SIG-M5 treated with dmso at 0.1 percent for 504 hours (cell line): Measurements from ENCODE around the gene SMR3B.

Experiments used
- DNase-seq: peaks from one replicate; lab custom pipeline; 2025; ENCODE audit not compliant: unreplicated experiment; lab: John Stamatoyannopoulos, UW

SMR3B gene

DNA sequence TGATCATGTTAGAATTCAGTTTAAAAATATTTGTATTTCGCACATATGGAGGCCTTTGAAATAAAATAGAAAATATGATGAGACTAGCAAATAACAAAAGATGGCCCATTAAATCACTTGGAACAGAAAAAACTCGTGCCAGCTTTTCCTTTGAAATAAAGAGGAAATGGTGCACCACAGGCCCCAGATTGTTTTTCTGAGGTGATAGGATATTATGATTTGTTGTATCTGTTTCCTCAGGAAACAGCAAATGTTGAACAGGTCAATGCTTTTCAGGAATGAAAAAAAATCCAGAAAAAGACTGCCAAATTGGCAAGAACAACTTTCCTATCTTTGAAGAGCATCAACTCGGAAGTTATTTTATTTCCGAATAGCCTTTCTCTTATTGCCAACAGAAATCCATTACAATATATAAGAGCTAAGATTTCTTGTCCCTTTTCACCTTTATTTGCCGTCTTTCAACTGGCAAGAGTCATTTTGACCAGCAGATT lies at the start of gene SMR3B:
Gene SMR3B (plus strand): TSS at position 441 of the 491 bp plus-strand sequence. CDS start 1,380 bp downstream, outside the sequence.
- no peak for DNase-seq

DNA sequence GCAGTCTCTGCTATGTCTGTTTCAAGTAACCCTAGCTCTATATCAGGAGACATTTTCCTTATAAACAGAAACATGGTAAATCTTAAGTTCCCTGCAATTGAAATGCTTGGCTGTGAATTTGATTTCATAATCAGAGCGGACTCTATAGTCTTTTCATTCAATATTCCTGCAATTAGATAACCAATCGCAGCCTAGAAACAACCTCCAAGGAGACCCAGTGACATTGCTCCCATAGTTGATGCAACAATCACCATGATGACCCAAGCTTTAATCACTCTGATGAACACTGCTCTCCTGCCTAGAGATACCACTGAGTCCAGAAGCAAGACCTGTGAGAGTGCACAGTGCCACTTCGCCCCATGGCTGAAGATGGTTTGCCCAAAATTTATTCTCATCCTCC lies 48.2 kb upstream of the SMR3B start, which contains the start of gene CABS1:
Gene CABS1 (plus strand): TSS at position 301 of the 400 bp plus-strand sequence. CDS start 59 bp downstream, at position 360.
- DNase-seq: no peak

DNA sequence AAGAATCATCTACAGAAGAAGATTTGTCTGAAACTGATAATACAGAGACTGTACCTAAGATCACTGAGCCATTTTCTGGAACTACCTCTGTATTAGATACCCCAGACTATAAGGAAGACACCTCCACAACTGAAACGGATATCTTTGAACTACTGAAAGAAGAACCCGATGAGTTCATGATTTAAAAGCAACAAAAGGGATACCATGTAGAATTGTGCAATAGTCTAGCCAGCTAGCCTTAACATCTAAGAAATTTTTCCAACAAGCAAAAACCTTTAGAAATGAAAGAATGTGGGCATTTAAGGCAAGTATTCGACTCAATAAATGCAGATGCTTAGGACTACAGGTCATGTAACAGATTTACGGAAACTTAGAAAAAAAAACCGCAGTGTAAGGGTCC lies 46.9 kb upstream of the SMR3B start:
- no peak for DNase-seq

DNA sequence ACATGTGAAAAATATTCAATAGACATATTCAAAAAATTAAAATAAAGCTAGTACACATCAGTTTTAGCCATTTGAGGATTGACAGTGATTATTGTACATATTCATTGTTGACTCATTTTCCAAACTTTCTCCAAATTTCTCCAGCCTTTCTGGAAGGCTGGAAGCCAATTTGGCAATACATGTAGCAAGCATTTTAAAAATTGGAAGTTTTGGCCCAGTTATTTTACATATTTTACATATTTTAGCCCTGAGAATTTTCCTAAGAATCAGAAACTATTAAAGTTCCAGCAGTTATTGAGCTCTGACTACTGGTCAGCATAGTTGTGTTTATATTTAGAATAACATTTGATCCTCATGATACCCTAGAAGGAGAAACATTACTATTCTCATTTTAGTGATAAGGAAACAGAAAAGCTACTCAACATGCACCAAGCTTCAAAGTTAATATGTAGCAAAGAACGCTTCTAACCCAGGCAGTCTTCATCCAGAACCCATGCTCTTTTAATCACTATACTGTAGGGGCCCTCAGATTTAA lies 45.0 kb upstream of the SMR3B start:
- no peak for DNase-seq

DNA sequence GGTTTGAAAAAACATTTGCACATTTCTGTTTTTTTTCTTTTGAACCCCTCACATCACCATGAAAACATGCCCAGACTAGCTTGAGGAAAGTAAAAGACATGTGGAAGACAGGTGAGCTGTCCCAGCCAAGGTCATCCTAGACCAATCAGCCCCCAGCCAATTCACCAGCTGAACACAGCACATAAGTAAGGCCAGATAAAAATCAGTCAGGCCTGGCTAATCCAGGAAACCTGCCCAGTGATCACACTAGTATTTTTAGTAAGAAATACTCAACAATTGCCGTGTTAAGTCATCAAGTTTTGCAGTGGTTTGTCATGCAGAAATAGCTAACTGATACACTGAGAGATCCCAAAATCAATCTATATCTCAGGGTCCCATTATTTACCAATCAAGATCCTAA lies 26.7 kb upstream of the SMR3B start:
- DNase-seq: no peak

DNA sequence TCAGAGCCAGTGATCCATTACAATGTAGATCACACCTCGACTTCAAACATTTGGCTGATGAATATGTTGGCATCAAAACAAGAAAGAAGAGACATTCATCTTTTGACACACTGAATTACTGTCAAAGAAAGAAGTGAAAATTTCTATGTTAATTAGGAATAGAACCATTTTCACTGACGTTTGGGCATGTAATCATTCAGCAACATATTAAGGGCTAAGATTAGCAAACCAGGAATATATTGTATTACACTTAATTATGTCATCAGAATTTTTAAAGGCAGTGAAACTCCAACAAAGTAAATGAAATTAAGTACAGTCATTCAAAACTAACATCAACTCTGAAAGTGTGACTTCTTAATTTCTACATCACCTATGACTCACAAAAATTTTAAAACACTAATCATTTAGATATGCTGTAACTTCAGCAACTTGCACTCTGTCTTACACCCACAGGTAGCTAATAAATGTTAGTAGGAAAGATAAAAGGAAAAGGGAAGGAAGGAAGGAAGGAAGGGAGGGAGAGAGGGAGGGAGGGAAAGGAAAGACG lies 23.7 kb upstream of the SMR3B start:
- DNase-seq: no peak

DNA sequence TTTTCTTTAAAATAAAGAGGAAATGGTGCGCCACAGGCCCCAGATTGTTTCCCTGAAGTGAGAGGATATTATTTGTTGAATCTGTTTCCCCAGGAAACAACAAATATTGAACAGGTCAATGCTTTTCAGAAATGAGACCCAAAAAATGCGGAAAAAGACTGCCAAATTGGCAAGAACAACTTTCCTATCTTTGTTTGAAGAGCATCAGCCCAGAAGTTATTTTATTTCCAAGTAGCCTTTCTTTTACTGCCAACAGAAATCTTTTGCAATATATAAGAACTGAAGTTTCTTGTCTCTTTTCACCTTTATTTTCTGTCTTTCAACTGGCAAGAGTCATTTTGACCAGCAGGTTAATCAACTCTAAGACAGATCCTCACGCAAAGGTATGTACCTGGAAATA lies 22.5 kb upstream of the SMR3B start, which contains the start of gene SMR3A:
Gene SMR3A (plus strand): TSS at position 301 of the 400 bp plus-strand sequence. CDS start 1,356 bp downstream, outside the sequence.
- DNase-seq: no peak

DNA sequence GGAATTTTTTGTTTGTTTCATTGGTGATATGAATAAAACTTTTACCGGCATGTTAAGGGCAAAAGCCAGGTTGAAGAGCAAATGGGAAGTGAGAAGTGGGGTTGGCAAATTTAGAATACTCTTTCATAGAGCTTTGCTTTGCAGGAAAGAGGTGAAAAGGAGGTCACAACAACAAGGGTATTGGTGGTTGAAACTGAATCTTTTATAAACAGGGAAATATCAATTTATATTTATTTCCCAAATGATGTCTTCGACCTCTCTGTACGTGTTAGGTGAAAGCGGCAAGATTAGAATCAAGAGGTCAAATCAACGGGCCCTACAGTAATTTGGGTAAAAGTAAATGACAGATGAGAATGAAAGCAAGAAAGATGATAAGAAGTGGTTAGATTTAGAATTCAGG lies 18.9 kb upstream of the SMR3B start:
- no peak for DNase-seq

DNA sequence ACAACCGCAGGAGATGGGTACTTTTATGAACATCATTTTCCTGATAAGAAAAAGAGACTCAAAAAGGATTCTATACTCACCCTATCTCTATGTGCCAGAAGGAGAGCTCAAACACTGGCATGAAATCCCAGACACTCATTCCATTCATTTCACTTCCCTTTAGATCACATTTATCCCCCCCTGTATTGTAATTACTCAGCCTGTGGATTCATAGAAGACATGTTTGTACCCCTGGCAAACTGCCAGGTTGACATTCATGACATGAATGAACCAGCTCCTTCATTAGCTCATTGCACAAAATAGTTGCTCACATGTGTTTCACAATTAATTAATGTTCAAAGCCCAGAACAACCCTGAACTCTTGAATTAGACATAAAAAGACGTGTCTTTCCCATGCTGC lies 17.5 kb upstream of the SMR3B start:
- no peak for DNase-seq

DNA sequence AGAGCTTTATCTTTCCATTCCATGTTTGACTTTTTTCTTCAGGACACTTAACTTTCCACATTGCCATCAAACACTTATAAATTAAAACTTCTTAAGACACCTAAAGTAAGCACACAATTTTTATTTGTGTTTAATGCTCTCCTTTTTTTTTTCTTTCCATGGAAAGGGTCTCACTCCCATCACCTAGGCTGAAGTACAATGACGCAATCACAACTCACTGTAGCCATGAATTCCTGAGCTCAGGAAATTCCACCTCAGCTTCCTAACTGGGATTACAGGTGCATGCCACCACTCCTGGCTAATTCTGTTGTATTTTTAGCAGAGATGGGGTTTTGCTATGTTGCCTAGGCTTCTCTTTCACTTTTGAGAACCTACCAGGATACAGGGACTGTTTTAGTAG lies 15.1 kb upstream of the SMR3B start:
- no peak for DNase-seq

DNA sequence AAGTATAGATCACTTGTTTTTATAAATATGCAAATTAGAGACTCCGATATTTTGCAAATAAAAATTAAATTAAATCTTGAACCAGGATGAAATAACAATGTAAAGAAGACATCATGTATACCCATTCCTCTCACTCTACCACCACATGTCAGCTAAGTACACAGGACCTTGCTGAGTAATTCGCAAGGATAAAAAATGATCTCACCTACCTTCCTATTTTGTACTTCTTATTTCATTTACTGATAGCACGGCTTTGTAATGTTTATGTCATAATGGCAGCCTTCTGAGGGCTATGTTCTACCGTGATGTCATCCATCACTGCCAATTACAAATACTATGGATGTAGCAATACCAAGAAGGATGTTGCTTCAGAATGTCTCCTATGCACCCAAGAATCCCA lies 10.9 kb upstream of the SMR3B start:
- DNase-seq: no peak

DNA sequence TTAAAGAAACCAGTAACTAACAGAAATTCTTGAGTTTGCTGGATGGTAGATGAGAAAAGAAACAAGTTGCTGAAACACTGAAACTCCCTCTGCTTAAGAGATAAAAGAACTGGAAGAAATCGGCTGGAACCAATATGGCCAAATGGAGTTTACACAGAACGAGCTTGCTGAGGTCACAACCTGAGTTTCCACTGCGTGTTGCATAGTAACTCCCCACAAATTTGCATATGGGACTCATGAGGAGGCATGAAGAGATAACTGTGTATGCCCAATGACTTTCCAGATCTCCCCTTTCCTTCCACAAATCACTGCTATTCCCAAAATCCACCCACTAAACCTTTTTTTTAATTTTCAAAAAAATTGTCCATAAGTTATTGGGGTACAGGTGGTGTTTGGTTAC lies 10.2 kb upstream of the SMR3B start:
- DNase-seq: no peak

DNA sequence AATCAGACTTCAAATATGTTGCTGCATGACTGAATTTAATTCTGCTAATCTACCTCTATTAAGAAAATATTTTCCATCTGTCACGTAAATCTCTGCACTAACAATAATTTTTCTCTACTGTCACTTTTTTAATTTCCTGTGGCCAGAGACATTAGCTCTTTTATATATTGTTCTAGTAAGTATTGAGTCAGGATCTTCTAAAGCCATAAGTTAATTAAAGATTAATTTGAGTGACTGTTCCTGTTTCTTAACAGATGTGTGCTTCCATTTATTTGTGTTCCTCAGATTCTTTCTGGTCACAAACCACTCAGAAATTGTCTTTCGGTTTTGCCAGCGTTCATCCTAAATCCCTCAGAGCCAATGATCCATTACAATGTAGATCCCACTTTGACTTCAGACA lies 2.4 kb upstream of the SMR3B start:
- DNase-seq: no peak

DNA sequence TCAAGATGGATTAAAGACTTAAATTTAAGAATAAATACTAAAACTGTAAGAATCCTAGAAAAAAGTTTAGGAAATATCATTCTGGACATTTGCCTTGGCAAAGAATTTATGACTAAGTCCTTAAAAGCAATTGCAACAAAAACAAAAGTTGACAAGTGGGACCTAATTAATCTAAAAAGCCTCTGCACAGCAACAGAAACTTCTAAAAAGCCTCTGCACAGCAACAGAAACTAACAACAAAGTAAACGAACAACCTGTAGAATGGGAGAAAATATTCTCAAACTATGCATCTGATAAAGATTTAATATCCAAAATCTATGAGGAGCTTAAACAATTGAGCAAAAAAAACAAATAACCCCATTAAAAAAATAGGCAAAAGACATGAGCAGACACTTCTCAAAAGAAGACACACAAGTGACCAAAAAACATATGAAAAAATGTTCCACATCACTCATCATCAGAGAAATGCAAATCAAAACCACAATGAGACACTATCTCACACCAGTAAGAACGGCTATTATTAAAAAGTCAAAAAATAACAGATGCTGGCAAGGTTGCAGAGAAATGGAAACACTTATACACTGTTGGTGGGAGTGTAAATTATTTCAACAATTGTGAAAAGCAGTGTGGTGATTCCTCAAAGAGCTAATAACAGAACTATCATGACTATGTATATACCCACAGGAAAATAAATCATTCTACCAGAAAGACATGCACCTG lies 9.3 kb downstream of the SMR3B start:
- DNase-seq: no peak

DNA sequence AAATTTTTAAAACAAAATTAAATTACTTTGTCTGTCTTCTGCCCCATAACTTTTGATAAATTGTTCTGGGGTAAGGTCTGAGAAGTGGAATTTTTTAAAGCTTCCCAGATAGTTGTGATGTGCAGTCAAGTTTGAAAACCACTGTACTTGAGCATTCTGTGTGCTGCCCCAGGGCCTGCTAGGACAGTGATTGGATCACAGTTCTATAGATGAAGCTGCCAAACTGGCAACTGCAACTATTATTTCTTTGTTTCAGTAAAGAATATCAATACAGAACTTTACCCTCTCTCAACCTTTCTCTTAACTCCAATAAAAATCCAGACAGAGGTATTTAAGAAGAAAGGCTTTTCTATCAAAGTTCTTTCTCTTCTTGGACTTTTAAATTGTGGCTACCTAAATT lies 14.6 kb downstream of the SMR3B start, which contains the start of gene OPRPN:
Gene OPRPN (plus strand): TSS at position 361 of the 400 bp plus-strand sequence. CDS start 1,346 bp downstream, outside the sequence.
- no peak for DNase-seq

DNA sequence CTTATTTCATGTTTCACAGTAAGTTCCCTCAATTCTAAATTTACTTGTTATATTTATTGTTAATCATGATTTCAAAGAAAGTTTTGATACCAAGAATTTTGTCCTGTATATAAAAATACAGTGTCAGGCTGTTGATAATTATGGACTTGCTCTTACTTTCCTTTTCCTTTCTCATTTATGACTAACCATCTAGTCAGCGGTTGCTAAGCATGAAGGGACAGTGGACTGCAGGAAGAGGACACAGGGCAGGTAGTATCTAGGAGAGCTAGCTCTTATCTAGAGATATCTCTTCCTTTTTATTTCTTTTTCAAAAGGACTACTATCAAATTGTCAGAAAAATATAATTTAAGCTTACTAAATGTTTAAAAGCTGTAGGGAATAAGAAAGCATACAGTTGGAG lies 16.4 kb downstream of the SMR3B start:
- DNase-seq: no peak

DNA sequence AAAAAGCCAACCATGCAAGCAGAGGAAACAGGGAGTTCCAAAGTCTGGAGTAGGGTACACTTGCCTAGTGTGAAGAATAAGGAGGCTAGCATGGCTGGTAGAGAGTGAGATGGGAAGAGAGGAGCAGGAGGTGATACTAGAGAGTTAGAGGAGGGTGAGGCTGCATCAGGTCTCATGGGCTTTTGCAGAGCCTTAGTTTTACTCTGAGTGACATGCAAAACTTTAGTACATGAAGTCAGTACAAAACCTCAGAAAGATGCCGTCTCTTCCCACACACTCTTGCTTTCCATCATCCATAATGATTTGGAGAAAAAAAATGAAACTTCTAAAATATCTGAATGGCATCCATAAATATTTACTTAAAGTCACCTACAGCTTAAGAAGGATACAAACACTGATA lies 19.8 kb downstream of the SMR3B start:
- DNase-seq: no peak

DNA sequence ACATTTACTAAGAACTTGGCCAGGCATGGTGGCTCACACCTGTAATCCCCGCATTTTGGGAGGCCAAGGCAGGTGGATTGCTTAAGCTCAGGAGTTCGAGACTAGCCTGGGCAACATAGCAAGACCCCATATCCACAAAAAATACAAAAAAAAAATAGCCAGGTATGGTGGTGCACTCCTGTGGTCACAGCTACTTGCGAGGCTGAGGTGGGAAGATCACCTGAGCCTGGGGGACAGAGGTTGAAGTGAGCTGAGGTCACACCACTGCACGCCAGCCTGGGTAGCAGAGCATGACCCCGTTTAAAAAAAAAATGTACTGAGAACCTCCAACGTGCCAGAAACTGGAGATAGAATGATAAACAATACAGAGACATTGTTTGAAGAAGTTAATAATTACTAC lies 22.8 kb downstream of the SMR3B start:
- DNase-seq: no peak

DNA sequence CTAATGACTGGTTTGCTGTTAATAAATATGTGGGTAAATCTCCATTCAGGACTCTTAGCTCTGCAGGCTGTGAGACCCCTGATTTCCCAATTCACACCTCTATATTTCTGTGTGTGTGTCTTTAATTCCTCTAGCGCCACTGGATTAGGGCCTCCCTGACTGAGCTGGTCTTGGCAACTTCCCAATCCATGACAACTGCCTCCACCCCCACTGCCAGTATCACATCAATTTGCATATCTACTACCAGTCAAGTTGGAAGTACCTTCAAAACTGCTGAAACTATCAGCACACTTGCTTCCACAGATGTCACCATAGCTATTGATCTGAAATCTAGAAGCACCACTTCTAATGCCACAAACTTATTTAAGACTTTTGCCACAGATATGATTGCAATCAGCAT lies 42.4 kb downstream of the SMR3B start:
- DNase-seq: no peak

DNA sequence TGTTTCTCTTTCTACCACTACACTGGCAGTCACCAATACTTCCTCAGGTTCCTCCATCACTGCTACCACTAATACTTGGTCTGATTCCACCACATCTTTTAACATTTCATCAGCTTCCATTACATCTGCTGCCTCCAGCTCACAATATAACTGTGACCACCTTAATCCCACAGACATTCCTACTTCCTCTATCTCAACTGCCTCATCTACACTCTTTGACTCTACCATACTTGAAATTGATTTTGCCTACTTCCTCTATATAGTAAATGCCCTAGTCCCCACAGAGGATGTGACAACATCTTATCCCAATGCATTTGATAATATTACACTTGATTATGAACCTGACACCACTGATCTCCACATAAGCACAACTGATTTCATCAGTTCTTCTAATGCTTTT lies 43.9 kb downstream of the SMR3B start:
- DNase-seq: no peak

DNA sequence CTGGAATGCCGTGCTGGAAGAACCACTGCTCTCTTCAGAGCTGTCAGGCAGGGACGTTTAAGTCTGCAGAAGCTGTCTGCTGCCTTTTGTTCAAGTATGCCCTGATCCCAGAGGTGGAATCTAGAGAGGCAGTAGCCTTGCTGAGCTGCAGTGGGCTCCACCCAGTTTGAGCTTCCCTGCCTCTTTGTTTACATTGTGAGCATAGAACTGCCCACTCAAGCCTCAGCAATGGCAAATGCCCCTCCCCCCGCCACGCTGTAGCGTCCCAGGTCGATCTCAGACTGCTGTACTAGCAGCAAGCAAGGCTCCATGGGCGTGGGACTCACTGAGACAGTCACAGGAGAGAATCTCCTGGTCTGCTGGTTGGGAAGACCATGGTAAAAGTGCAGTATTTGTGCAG lies 54.3 kb downstream of the SMR3B start:
- no peak for DNase-seq
